ENCODE results near the gene RHBDF2.

RHBDF2 gene

DNA sequence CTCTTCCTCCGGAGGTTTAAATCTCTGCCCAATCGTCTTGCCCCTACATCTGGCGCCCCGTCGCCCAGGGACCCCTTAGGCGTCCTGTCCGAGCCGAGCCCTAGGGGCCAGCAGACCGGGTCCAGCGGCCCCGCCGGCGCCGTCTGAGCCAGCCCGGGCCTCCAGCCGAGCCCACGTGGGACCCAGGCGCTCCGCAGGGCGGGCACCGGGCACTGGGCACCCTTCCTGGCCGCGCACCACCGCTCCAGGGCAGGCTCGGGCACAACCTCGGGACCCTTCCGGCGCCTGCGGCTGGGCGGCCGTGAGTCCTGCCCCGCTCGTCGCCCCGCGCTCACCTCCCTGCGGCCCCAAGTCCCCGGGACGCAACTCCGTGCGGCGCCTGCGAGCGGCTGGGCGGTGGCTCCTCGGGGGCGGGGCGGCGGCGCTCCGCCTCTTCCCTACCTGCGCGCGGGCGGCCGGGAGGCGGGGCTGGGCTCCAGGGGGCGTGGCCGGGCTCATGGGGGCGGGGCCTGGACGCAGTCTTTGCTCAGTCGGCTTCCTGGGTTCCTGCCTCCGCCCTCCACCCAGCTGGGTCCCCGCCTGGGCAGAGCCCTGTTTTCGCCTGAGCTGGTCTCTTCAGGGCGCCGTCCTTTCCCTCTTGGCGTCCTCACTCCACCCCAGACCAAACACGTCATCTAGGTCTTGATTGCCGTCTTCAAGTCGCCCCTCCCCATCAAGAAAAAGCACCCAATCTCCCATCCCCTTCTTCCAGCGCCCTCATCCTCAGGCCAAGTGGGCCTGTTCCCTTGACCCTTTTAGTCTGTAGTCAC is at the start of gene RHBDF2:
TSS of gene RHBDF2 (minus strand) at position 406 of the 809 bp plus-strand sequence. CDS start 19,899 bp downstream, outside the sequence.
- TF ChIP-seq, protein P1, sequence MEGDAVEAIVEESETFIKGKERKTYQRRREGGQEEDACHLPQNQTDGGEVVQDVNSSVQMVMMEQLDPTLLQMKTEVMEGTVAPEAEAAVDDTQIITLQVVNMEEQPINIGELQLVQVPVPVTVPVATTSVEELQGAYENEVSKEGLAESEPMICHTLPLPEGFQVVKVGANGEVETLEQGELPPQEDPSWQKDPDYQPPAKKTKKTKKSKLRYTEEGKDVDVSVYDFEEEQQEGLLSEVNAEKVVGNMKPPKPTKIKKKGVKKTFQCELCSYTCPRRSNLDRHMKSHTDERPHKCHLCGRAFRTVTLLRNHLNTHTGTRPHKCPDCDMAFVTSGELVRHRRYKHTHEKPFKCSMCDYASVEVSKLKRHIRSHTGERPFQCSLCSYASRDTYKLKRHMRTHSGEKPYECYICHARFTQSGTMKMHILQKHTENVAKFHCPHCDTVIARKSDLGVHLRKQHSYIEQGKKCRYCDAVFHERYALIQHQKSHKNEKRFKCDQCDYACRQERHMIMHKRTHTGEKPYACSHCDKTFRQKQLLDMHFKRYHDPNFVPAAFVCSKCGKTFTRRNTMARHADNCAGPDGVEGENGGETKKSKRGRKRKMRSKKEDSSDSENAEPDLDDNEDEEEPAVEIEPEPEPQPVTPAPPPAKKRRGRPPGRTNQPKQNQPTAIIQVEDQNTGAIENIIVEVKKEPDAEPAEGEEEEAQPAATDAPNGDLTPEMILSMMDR (IDR thresholded peaks at IDR 0.05), result no peak

DNA sequence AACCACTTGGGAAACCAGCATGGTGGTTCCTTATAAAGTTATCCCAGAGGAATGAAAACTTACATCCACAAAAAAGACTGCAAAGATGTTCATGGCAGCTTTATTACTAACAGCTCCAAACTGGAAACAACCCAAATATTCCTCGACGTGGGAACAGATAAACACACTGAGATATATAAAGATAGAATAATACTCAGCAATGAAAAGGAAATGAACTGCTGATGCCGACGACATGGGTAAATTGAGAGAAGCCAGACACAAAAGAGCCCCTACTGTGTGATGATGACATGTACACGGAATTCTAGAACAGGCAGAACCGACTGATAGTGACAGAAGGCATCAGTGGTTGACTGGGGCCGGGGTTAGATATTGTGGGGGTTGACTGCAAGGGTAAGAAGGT is 48.3 kb upstream of the RHBDF2 start:
- Histone ChIP-seq H3K79me2 (no peaks in the 10 kb centered on the region), H3K27ac (no peak overlapping the region), H2AFZ (no peak overlapping the region), H3K4me1 (peaks cover 30% of the 10 kb centered on the region), H3K9ac (no peak overlapping the region), H3K27me3 (ENCODE audit: control insufficient read depth, insufficient read depth, low read length) (no peaks in the 10 kb centered on the region), H3K4me2 (ENCODE audit: low read length) (no peak overlapping the region), H3K9me3 (ENCODE audit: control insufficient read depth, low read length) (no peaks in the 10 kb centered on the region), H3K36me3 (ENCODE audit: control insufficient read depth, insufficient read depth, low read length) (no peaks in the 10 kb centered on the region), H3K4me3 (ENCODE audit: low read depth, low read length) (no peak overlapping the region)
- TF ChIP-seq, protein P1 (IDR thresholded peaks at IDR 0.05), result no peak

More for the DNA sequence above, at the start of gene RHBDF2:
- Histone ChIP-seq H3K79me2 (no peaks in the 10 kb centered on the region), H3K36me3 (ENCODE audit: control insufficient read depth, insufficient read depth, low read length) (no peaks in the 10 kb centered on the region), H3K4me1 (peaks cover 9% of the 10 kb centered on the region), H3K4me2 (ENCODE audit: low read length) (peak within 1 kb of the TSS; percentile 72), H3K27me3 (ENCODE audit: control insufficient read depth, insufficient read depth, low read length) (no peaks in the 10 kb centered on the region), H3K9ac (peak within 1 kb of the TSS; percentile 56), H3K4me3 (ENCODE audit: low read depth, low read length) (peak within 1 kb of the TSS; percentile 62), H3K27ac (peak within 1 kb of the TSS; percentile 74), H3K9me3 (ENCODE audit: control insufficient read depth, low read length) (no peaks in the 10 kb centered on the region), H2AFZ (peak within 1 kb of the TSS; percentile 97)

DNA sequence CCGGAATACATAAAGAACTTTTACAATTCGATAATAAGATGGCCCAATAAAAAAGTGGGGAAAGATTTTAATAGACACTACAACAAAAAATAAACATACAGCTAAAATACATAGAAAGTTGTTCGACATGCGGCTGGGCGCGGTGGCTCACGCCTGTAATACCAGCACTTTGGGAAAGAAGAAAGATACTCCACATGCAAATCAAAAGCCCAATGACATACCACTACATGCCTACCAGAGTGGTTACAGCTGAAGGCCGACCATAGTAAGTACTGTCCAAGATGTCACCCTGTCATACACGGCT is 47.9 kb upstream of the RHBDF2 start:
- H3K36me3 ChIP-seq (ENCODE audit: control insufficient read depth, insufficient read depth, low read length), result no peaks in the 10 kb centered on the region
- no peaks in the 10 kb centered on the region for H3K79me2 ChIP-seq
- H2AFZ ChIP-seq, result no peak overlapping the region
- peaks cover 30% of the 10 kb centered on the region for H3K4me1 ChIP-seq
- no peaks in the 10 kb centered on the region for H3K27me3 ChIP-seq (ENCODE audit: control insufficient read depth, insufficient read depth, low read length)
- H3K9ac ChIP-seq, result no peak overlapping the region
- no peak overlapping the region for H3K4me3 ChIP-seq (ENCODE audit: low read depth, low read length)
- TF ChIP-seq, protein P1 (IDR thresholded peaks at IDR 0.05), result no peak
- H3K9me3 ChIP-seq (ENCODE audit: control insufficient read depth, low read length), result no peaks in the 10 kb centered on the region
- no peak overlapping the region for H3K4me2 ChIP-seq (ENCODE audit: low read length)
- H3K27ac ChIP-seq, result no peak overlapping the region

DNA sequence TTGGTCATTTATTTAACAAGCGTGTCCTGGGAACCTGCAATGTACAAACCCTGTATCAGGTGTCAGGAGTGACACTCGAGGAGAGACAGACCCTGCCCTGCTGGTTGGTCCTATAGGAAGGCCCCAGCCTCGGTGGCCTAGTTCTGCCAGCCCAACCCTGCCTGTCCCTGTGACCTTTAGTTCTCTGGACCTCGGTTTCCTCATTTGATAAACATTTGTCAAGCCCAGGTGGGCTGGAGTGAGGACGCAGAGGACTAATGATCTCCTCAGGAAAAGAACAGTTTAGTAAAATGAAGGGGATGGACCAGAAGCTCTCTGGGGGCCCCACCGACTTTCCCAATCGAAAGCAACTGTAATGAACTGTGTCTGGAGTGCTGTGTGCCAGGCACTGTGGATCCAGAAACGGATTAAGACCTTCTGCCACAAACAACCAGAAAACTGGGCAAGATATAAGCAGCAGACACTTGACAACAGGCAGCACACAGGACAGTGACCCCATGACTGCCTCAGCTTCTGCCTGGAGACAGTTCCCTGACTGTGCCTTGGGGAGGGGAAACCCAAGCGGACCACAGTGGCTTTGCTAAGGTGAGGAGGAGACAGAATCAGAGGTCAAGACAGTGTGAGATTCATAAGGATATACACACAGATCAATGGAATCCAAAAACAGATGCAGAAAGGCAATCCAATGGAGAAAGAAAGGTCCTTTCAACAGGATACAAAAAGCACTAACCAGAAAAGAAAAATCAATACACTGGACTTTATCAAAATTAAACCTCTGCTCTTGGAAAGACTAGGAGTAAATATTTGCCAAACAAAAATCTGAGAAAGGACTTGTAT is 47.4 kb upstream of the RHBDF2 start:
- no peak overlapping the region for H3K4me2 ChIP-seq (ENCODE audit: low read length)
- no peak overlapping the region for H3K27ac ChIP-seq
- H3K9me3 ChIP-seq (ENCODE audit: control insufficient read depth, low read length), result no peaks in the 10 kb centered on the region
- H3K79me2 ChIP-seq, result no peaks in the 10 kb centered on the region
- TF ChIP-seq, protein P1 (IDR thresholded peaks at IDR 0.05), result no peak
- no peaks in the 10 kb centered on the region for H3K36me3 ChIP-seq (ENCODE audit: control insufficient read depth, insufficient read depth, low read length)
- no peak overlapping the region for H3K4me3 ChIP-seq (ENCODE audit: low read depth, low read length)
- H3K27me3 ChIP-seq (ENCODE audit: control insufficient read depth, insufficient read depth, low read length), result no peaks in the 10 kb centered on the region
- peaks cover 35% of the 10 kb centered on the region for H3K4me1 ChIP-seq
- no peak overlapping the region for H2AFZ ChIP-seq
- H3K9ac ChIP-seq, result no peak overlapping the region
